Measurements from ENCODE around the gene ENTR1.

Gene ENTR1

DNA sequence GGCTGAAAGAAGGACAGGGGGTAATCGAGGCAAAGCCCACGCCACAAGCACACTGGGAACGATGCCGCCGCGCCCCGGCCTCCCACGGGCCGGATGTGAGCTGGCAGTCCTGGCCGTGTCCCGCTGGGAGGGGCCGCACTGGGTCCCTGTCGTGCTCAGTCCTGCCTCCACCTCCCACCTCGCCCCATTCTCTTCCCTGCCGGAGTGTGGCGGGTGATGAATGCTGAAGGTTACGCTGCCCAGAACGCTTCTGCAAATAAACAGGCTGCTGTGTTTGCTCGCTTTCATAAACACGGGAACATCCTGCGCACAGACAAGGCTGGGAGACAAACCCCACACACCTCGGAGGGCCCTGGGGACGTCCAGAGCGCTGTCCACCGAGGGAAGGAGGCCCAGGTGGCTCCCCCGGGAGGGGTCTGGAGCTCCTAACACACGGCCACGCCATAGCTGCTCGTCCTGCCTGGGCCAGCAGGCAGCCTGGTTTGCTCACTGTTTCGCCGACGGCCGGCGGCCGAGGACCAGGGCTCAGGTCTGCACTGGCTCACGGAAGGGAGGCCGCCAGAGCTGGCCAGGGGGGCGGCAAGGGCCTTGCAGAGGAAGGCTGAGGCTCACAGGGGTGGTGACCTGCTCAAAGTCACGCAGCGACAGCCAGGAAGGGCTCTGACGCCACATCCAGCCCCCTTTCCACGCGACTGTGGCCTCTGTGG, 49.2 kb downstream of the ENTR1 start:
- DNase-seq (ENCODE audit: low read depth in 2 of 2), result no peak

DNA sequence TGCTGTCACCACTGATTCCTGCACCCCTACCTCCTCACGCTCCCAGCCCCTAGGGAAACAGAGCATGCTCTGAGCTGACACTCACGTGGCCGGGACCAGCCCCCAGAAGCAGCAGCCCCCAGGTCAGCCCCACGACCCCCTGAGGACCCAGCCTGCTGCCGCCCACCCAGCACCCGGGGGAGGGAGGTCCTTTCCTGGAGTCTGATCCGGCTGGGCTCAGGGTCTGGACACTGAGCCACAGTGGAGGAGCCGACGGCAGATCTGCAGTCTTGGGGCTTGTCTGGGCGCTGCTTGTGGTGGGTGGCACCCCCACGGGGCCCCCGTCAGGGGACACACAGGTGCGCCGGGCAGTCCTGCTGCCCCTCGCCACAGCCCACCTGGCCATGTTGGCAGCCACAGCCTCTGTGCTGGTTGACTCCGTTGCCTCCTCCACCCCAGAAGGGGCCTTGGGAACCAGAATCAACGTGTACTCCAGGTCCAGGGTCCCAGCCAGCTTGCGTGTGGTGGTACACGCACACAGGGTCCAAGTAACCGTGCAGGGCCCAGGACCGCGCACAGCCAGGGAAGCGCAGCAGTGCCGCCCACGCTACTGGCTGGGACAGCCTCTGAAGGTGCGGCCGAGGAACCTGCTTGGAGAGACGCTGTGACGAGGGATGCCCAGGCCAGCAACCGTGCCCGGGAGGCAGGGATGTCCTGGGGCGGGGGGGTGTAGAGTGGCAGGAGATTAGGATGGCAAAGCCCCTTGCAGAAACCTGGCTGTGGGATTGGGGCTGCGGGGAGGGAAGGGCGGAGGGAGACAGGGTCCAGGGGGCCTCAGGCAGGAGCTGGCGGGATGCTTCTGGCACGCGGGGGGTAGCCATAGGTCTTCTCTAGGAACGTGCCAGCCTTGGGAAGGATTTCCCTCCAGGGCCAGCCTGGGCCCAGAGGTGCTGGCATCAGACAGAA, 50.4 kb downstream of the ENTR1 start:
- no peak for DNase-seq (ENCODE audit: low read depth in 2 of 2)

DNA sequence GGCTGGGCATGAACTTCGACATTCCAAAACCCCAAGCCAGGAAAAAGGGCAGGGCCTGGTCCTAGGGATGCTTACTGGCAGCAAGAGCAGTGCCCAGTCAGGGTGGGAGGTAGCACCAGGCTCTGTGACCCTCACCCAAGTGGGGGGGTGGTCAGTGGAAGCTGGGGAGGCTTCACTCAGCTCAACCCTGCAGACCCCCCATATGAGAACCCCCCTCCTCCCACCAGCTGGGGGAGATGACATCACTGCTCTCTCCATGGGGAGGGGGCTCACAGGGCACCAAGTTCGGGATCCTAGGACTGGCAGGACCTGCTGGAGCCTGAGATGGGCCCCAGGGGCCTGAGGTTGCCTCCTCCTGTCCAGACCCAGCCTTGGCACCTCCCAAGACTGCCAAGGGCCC, 51.5 kb downstream of the ENTR1 start:
- DNase-seq (ENCODE audit: low read depth in 2 of 2), result no peak

DNA sequence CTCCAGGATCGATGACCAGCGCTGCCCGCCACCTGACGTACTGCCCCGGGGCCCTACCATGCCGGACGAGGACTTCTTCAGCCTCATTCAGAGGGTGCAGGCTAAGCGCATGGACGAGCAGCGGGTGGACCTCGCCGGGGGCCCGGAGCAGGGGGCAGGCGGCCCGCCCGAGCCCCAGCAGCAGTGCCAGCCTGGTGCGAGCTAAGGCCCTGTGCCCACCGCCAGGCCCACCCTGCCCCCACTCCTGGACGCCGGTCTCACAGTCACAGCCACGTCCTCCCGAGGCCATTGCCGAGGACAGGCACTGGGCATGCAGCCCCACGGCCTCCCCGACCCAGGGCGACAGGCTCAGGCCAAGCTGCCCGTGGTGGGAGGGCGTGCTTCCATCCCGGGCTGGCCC, 52.4 kb downstream of the ENTR1 start:
- no peak for DNase-seq (ENCODE audit: low read depth in 2 of 2)

DNA sequence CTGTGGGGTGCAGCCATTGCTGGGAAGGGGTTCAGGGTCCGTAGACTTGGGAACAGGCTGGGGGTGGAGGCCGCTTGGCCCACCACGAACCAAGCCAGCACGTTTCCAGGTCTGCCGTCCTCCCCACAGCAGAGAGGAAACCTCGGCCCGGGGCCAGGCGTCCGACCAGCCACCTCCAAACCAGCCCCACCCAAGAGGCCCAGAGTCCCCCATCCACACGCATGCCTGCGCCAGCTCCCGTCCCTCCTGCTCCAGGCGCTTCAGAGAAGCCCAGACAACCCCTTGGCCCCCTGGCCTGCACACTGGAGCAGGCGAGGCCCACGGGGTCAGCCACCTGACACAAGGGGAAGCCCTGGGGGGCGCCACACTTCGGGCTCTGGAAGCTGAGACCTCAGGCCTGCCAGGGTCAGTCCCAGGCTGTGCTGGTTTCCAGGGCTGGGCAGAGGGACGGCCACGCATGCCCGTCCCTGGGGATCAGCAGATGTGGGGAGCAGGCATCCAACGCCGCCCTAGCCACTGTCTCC, 53.1 kb downstream of the ENTR1 start:
- no peak for DNase-seq (ENCODE audit: low read depth in 2 of 2)

DNA sequence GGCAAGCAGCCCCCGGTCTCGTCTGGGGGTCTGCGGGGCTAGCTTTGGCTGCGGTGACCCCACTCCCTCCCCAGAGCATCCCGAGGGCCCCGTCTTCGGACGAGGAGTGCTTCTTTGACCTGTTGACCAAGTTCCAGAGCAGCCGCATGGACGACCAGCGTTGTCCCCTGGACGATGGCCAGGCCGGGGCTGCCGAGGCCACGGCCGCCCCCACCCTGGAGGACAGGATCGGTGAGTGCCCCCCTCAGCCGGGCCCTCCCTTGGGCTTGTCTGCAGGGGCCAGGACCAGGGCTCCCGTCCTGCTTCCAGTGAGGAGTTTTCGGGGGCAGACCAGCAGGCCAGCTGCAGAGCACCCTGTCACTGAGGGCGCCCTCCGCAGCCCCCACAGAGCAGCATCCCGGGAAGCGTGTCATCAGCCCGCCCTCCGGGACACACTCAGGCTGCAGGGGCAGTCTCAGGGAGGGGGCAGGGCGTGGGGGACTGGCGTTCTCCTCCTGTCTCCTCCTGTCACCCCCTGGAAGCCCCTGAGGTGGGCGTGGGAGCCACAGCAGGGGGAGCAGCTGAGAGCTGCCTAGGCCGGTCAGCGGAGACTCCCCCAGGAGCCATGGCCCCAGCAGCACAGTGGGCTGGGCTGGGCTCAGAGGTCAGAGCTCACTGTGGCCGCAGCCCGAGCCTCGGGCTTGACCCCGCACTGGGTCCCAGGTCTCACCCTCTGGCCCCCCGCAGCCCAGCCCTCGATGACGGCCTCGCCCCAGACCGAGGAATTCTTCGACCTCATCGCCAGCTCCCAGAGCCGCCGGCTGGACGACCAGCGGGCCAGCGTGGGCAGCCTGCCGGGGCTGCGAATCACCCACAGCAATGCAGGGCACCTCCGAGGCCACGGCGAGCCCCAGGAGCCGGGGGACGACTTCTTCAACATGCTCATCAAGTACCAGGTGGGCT, 54.5 kb downstream of the ENTR1 start:
- no peak for DNase-seq (ENCODE audit: low read depth in 2 of 2)

DNA sequence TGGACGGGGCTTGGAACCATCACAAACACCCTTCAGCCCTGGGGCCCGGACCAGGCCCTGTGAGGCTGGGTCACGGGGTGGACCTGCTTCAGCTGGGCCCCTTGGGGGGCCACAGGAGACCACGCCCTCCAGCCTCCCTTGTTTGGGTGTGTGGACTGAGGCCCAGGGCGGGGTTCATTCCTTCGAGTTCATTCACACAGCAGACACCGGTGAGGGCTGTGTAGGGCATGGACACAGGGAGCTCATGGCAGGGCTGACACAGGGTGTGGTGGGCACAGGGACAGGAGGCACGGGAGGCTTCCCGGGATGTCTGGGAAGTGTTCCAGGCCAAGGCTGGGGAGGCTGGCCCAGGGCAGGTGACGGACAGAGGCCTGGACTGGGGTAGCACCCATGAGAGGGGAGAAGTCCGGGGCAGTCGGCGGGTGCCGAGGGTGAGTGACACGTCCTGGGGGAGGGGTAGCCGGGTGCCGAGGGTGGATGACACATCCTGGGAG, 55.8 kb downstream of the ENTR1 start:
- no peak for DNase-seq (ENCODE audit: low read depth in 2 of 2)

DNA sequence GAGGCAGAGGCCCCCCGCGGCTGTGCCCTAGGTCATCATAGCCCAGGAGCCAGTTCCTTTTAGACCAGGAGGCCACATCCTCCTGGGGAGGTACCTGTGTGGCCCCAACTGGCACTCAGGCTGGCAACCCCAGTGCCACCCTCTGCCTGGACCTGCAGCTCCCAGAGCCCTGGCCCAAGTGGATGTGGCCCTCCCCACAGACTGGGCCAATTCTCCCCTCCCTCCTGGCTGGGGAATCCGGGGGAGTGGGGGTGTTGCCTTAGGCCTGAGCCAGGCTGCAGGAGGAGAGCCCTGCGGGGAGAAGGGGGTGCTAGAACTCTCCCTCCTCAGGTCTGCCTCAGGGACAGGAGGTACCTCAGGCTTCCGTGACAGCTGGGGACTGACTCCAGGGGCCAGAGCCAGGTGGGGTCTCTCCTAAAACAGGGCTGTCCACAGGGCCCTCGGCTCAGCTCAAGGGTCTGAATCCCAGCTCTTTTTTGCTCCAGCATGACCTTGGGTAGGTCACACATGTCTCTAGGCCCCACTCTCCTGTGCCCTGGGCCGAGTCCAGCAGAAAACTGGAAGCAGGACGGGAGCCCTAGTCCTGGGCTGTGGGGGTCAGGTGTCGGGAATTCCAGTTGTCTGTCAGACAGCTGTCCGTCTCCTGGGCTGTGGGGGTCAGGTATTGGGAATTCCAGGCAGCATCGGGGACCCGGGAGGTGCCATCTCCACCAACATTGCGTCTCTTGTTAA, 56.5 kb downstream of the ENTR1 start:
- no peak for DNase-seq (ENCODE audit: low read depth in 2 of 2)

DNA sequence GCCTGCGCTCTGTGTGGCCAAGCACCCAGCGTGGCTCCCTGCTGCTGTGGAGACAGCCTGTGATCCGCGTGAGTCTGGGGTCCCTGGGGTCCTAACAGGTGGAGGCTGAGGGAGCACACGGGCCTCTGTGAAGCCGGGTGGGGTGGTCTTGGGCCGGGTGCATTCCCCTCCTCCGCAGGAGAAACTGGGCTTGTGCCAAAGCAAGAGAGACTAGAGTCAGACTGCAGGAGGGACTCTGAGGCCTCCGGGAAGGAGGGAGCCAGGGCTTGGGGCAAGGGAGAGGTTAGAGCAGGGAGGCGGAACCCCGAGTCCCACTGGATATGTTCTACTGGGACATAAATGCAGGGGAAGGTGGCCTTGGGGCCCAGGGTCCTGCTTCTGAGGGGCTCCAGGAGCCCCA, 57.3 kb downstream of the ENTR1 start:
- no peak for DNase-seq (ENCODE audit: low read depth in 2 of 2)

DNA sequence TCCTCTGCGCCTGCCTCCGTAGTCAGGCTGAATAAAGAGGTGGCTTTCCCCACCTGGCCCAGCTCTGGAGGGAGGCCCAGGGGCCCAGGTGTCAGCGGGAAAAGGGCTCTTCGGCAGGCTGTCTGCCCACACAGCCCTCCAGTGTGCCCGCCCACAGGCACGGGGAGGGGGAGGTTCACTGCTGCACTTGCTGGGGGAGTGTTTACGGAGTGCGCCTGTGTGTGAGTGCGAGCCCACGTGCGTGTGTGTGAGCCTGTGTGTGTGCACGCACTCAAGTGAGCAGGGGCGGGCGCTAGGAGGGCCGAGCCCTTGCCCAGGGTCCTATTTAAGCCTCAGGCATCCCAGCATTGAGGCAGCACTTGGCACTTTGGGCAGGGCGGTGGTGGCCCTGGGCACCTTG, 57.7 kb downstream of the ENTR1 start:
- no peak for DNase-seq (ENCODE audit: low read depth in 2 of 2)

All from fibroblast of skin of left quadriceps (primary cell).